Ovary (tissue), 3 donors: ENCODE results near the gene RPS6KA5.

ENCODE experiments used
- POLR2A ChIP-seq: fragments of 450-650 bp; IDR thresholded peaks from one replicate; pipeline ENCODE4 v1.6.1; 2017; ENCODE audit warnings: antibody characterized with exemption, mild to moderate bottlenecking, moderate library complexity
- TF ChIP-seq, protein P1 (sequence below), 3 donors: fragments of 450-650 bp in 2 of 3; fragments of 200-600 bp in 1 of 3; IDR thresholded peaks; one replicate each; pipeline versions ENCODE4 v1.5.1 to v1.8.0; 2016 to 2022; ENCODE audit warnings: antibody characterized with exemption in 3 of 3, mild to moderate bottlenecking in 1 of 3
- donor health status: DM: no; HTN: no; CAD: no.

DNA sequence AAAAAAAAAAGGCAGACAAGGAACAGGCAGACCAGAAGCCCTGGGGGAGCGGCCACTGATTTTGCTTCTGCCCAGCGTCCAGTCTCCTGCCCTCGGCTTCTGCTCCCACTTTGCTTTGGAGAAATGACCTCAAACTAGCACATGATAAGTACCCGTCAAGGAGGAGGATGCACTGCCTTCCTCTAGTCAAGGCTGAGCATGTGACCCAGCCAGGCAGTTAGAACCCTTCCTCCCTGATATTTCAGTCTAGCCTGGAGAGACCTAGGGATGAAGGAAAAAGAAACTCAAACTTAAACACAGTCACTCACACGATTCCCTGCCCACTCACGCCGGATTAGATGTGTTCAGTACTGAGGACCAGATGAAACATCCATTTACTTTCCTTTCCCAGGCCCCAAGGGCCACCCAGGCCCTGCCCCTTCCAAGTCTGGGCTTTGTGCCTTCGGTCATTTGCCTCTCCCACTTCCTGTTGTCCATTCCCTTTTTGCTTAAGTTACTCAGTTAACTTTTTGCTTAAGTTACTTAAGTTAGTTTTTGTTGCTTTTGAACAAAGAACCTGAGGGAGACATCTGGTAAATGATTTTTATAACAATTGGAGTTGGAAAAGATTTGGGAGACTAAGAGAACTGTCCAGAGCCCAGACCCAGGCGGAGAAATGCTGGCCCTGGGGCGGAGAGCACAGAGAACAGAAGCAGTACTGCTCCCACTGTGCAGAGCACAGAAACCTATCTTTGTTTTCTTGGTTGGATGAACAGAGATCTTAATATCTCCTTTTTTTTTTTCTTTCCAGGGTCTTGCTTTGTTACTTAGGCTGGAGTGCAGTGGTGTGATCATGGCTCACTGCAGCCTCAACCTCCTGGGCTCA, 221.2 kb downstream of the RPS6KA5 start:
- TF ChIP-seq, protein P1, sequence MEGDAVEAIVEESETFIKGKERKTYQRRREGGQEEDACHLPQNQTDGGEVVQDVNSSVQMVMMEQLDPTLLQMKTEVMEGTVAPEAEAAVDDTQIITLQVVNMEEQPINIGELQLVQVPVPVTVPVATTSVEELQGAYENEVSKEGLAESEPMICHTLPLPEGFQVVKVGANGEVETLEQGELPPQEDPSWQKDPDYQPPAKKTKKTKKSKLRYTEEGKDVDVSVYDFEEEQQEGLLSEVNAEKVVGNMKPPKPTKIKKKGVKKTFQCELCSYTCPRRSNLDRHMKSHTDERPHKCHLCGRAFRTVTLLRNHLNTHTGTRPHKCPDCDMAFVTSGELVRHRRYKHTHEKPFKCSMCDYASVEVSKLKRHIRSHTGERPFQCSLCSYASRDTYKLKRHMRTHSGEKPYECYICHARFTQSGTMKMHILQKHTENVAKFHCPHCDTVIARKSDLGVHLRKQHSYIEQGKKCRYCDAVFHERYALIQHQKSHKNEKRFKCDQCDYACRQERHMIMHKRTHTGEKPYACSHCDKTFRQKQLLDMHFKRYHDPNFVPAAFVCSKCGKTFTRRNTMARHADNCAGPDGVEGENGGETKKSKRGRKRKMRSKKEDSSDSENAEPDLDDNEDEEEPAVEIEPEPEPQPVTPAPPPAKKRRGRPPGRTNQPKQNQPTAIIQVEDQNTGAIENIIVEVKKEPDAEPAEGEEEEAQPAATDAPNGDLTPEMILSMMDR (IDR thresholded peaks at IDR 0.05) = no peak
- no peak for TF ChIP-seq POLR2A
